22Rv1 (cell line): ENCODE results near the gene GJB6.

Source experiments
- CTCF ChIP-seq: fragments of 450-650 bp; IDR thresholded peaks from 2 replicates; pipeline ENCODE4 v1.5.1; 2017; ENCODE audit warnings: mild to moderate bottlenecking
- ZFX ChIP-seq: fragments of 450-650 bp; IDR thresholded peaks from 2 replicates; pipeline ENCODE4 v1.6.1; 2017; ENCODE audit warnings: antibody characterized with exemption, borderline replicate concordance

GRCh38 chr13:20241593-20241992 is 9.5 kb upstream of the GJB6 start:
- no peak for TF ChIP-seq CTCF
- no peak for TF ChIP-seq ZFX
